Hepatocyte (in vitro differentiated cells): ENCODE data around the gene SNAPC2. TPM values are rescaled to one million over a fixed set of nuclear protein-coding genes. Genes with fewer than 3 reads are reported as not detected.

ENCODE experiments used
- DNase-seq: peaks from one replicate; pipeline ENCODE4 v3.0.0-alpha.2; 2016; ENCODE audit warnings: low spot score
- H2AFZ ChIP-seq: fragments of 200-600 bp; sonication (generic); 2 replicates; pipeline ENCODE4 v1.6.0; 2016; ENCODE audit warnings: antibody characterized with exemption, mild to moderate bottlenecking
- H3K27ac ChIP-seq: fragments of 200-600 bp; sonication (generic); 2 replicates; pipeline ENCODE4 v1.5.1; 2016; ENCODE audit warnings: mild to moderate bottlenecking
- H3K27me3 ChIP-seq: fragments of 200-600 bp; sonication (generic); 2 replicates; pipeline ENCODE4 v1.6.1; 2016
- H3K36me3 ChIP-seq: fragments of 200-600 bp; sonication (generic); replicated peaks from 2 replicates; pipeline ENCODE4 v1.5.1; 2016; ENCODE audit warnings: low read depth; ENCODE audit not compliant: insufficient read depth
- H3K4me1 ChIP-seq: fragments of 200-600 bp; sonication (generic); 2 replicates; pipeline ENCODE4 v1.5.1; 2016; ENCODE audit warnings: mild to moderate bottlenecking, moderate library complexity; ENCODE audit not compliant: insufficient read depth
- H3K4me2 ChIP-seq: fragments of 200-600 bp; sonication (generic); 2 replicates; pipeline ENCODE4 v1.6.0; 2016
- H3K4me3 ChIP-seq: fragments of 200-600 bp; sonication (generic); 2 replicates; pipeline ENCODE4 v1.5.1; 2016; ENCODE audit warnings: mild to moderate bottlenecking
- H3K79me2 ChIP-seq: fragments of 200-600 bp; sonication (generic); 2 replicates; pipeline ENCODE4 v1.6.0; 2017; ENCODE audit warnings: mild to moderate bottlenecking
- H3K9me2 ChIP-seq: fragments of 200-600 bp; sonication (generic); replicated peaks from 2 replicates; pipeline ENCODE4 v1.6.0; 2017; ENCODE audit warnings: mild to moderate bottlenecking; ENCODE audit not compliant: insufficient read depth
- H3K9me3 ChIP-seq: fragments of 200-600 bp; sonication (generic); 2 replicates; pipeline ENCODE4 v1.5.1; 2016; ENCODE audit warnings: low read depth, mild to moderate bottlenecking
- H4K20me1 ChIP-seq: fragments of 200-600 bp; sonication (generic); 2 replicates; pipeline ENCODE4 v1.6.0; 2016; ENCODE audit warnings: mild to moderate bottlenecking; ENCODE audit not compliant: insufficient read depth, poor library complexity, severe bottlenecking
- CTCF ChIP-seq: fragments of 200-600 bp; sonication (generic); IDR thresholded peaks from 2 replicates; pipeline ENCODE4 v1.5.1; 2016; ENCODE audit warnings: antibody characterized with exemption, mild to moderate bottlenecking; ENCODE audit not compliant: poor library complexity
- EZH2 ChIP-seq: fragments of 200-600 bp; sonication (generic); IDR thresholded peaks from 2 replicates; pipeline ENCODE4 v1.6.1; 2016; ENCODE audit warnings: antibody characterized with exemption, mild to moderate bottlenecking, borderline replicate concordance
- EZH2phosphoT487 ChIP-seq: fragments of 200-600 bp; sonication (generic); IDR thresholded peaks from one replicate; pipeline ENCODE4 v1.6.1; 2018; ENCODE audit warnings: antibody characterized with exemption, mild to moderate bottlenecking, low read depth, moderate library complexity; ENCODE audit not compliant: unreplicated experiment, severe bottlenecking
- WGBS: methylation state at CpG from one replicate; pipeline ENCODE4 v1.1.6; 2016; ENCODE audit warnings: low lambda C conversion rate; ENCODE audit errors: missing lambda C conversion rate; 5-methylcytosine and 5-hydroxymethylcytosine counted together
- polyA plus RNA-seq: library from polyadenylated mRNA; unstranded; fragments of >200 nt; fragmentation: Nextera tagmentation; extraction: Ambion mirVana; gene quantifications from 2 replicates; pipeline ENCODE4 v1.2.1, GENCODE V29; 2016
- total RNA-seq: library from RNA; depleted of rRNA; stranded (reverse); fragments of >200 nt; gene quantifications from 2 replicates; pipeline ENCODE4 v1.2.3, GENCODE V29; 2014

The SNAPC2 gene
- total and polyA plus RNA-seq, 2 experiments from 2014 or later = 11.8 to 17.5 TPM

DNA sequence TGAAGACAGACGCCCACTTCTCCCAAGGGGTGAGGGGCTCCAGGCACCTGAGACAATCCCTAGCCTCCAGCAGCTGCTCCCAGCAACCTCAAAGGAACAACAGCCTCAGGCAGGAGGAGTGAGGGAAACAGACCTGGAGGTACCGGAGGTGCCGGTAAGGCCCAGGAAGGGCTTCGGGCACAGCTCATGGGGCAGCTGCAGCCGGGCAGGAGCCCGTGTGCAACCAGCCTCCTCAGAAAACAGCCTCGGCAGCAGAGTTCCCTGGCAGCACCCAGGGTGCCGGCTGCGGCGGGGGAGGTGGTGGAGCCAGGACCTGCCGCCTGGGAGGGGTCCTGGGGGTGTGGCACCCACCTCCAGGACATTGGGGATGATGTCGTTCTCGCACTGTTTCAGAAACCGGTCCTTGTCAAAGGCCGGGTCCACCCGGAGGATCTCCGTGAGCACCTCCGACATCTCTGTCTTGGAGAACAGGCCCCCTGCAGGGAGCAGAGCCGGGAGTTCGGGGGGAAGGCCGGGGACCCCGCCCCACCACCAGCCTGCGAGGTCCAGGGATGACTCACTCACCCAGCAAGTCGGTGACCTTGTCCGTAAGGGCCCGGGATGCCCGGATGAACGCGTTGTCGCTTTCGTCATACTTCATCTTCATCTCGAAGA, 12.3 kb downstream of the SNAPC2 start:
- H3K9me2 ChIP-seq = no peaks in the 10 kb centered on the region
- TF ChIP-seq EZH2phosphoT487 (no peak), EZH2 (no peak), CTCF (no peak)
- no peaks in the 10 kb centered on the region for H3K36me3 ChIP-seq
- H3K79me2 ChIP-seq = no peaks in the 10 kb centered on the region
- no peaks in the 10 kb centered on the region for H4K20me1 ChIP-seq
- no peaks in the 10 kb centered on the region for H3K9me3 ChIP-seq
- H2AFZ ChIP-seq = no peak overlapping the region
- H3K4me2 ChIP-seq = no peak overlapping the region
- peaks cover 18% of the 10 kb centered on the region for H3K4me1 ChIP-seq
- DNase-seq = no peak
- 97% methylated on average over 26 of the region's 32 CpGs for WGBS
- no peak overlapping the region for H3K4me3 ChIP-seq
- no peak overlapping the region for H3K27ac ChIP-seq
- H3K27me3 ChIP-seq = no peaks in the 10 kb centered on the region

GRCh38 chr19:7932930-7933300, 12.8 kb downstream of the SNAPC2 start:
- WGBS = 96% methylated on average over 10 of the region's 10 CpGs
- Histone ChIP-seq H3K4me3 (no peak overlapping the region), H3K36me3 (no peaks in the 10 kb centered on the region), H3K9me2 (no peaks in the 10 kb centered on the region), H3K27ac (no peak overlapping the region), H3K9me3 (no peaks in the 10 kb centered on the region), H2AFZ (no peak overlapping the region), H3K4me1 (peaks cover 18% of the 10 kb centered on the region), H3K4me2 (no peak overlapping the region), H3K79me2 (peaks cover 2% of the 10 kb centered on the region), H3K27me3 (no peaks in the 10 kb centered on the region), H4K20me1 (no peaks in the 10 kb centered on the region)
- no peak for DNase-seq
- TF ChIP-seq CTCF (no peak), EZH2phosphoT487 (no peak), EZH2 (no peak)

- H3K27me3 ChIP-seq = no peaks in the 10 kb centered on the region
- DNase-seq = no peak
- no peak overlapping the region for H3K27ac ChIP-seq
- WGBS = 88% methylated on average over 14 of the region's 14 CpGs
- no peaks in the 10 kb centered on the region for H4K20me1 ChIP-seq
- no peak for TF ChIP-seq EZH2phosphoT487
- H3K4me1 ChIP-seq = peaks cover 16% of the 10 kb centered on the region
- H3K9me2 ChIP-seq = no peaks in the 10 kb centered on the region
- no peaks in the 10 kb centered on the region for H3K9me3 ChIP-seq
- no peak overlapping the region for H2AFZ ChIP-seq
- H3K36me3 ChIP-seq = no peaks in the 10 kb centered on the region
- H3K79me2 ChIP-seq = peaks cover 4% of the 10 kb centered on the region
- H3K4me3 ChIP-seq = no peak overlapping the region
- no peak overlapping the region for H3K4me2 ChIP-seq
Measured at GRCh38 chr19:7933411-7933810, 13.3 kb downstream of the SNAPC2 start.

DNA sequence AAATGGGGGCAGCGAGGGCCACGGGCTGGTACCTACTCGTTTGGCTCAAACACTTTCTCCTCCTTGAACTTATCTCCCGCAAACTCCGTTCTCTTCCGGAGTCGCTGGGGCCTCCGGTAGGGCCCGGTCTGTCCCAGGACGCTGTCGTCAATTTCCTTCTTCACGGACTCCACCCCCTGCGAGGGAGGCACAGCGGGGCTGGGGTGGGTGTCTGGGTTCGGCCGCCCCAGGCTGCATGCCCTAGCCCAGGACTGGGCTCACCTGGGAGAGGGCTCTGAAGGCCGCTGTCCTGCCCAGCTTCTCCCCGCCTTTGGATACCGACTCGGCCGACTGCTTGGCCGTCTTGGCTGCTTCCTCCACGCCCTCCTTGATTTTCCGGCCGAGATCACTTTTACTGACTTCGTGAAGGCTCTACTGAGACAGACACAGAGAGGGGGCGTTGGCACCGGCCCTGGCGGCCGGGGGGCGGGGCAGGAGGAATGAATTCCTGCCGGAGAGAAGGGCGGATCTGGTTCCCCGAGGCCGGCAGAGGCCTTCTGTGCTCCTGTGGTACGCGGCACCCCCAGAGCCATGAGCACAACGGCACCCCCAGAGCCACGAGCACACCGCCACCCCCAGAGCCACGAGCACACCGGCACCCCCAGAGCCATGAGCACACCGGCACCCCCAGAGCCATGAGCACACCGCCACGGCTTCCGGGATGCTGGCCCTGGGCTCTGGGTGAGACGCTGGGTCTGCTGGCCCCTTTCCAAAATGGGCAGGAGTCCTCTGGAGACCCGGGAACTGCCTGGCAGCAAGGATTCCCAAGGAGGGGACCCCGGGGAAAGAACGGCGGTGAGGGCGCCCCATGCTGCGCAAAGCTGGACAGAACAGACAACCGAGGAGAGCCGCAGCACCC, 13.9 kb downstream of the SNAPC2 start:
- Histone ChIP-seq H3K9me3 (no peaks in the 10 kb centered on the region), H3K4me2 (no peak overlapping the region), H3K4me3 (no peak overlapping the region), H4K20me1 (no peaks in the 10 kb centered on the region), H3K36me3 (no peaks in the 10 kb centered on the region), H3K4me1 (peaks cover 10% of the 10 kb centered on the region), H3K27me3 (no peaks in the 10 kb centered on the region), H3K79me2 (peaks cover 9% of the 10 kb centered on the region), H2AFZ (no peak overlapping the region), H3K27ac (no peak overlapping the region), H3K9me2 (no peaks in the 10 kb centered on the region)
- DNase-seq = no peak
- WGBS = 95% methylated on average over 44 of the region's 55 CpGs
- TF ChIP-seq CTCF = no peak
- TF ChIP-seq EZH2 = no peak
- TF ChIP-seq EZH2phosphoT487 = no peak
